HG03469 (cell line): Measurements from ENCODE around the gene HSPA9.
A peak's percentile ranks its signal among the peaks of the same experiment; 100 is the strongest.

Experiments
- ATAC-seq: cut with Tn5 transposase; IDR thresholded peaks from one replicate; pipeline ENCODE4 v1.9.1; 2021; ENCODE audit warnings: mild to moderate bottlenecking, moderate library complexity, moderate number of reproducible peaks; ENCODE audit not compliant: unreplicated experiment

Gene HSPA9

GRCh38 chr5:138564242-138564641 is 11.0 kb downstream of the HSPA9 start:
- ATAC-seq = no peak

GRCh38 chr5:138563340-138564118 is 11.7 kb downstream of the HSPA9 start:
- ATAC-seq = no peak

GRCh38 chr5:138560971-138561370 is 14.2 kb downstream of the HSPA9 start:
- no peak for ATAC-seq

GRCh38 chr5:138559937-138560336 is 15.3 kb downstream of the HSPA9 start:
- no peak for ATAC-seq

GRCh38 chr5:138557677-138558076 is 17.5 kb downstream of the HSPA9 start:
- no peak for ATAC-seq

GRCh38 chr5:138554143-138554542 is 21.1 kb downstream of the HSPA9 start:
- ATAC-seq = no peak

- no peak for ATAC-seq
Measured at GRCh38 chr5:138553437-138554095, 21.6 kb downstream of the HSPA9 start.

GRCh38 chr5:138552657-138553056 is 22.5 kb downstream of the HSPA9 start:
- no peak for ATAC-seq

- ATAC-seq = no peak
Measured at GRCh38 chr5:138549414-138549813, 25.8 kb downstream of the HSPA9 start.

- ATAC-seq = no peak
Measured at GRCh38 chr5:138545919-138546562, 29.2 kb downstream of the HSPA9 start.

- no peak for ATAC-seq
Measured at GRCh38 chr5:138544181-138545134, 30.7 kb downstream of the HSPA9 start.

- ATAC-seq = peak; percentile 21
Measured at GRCh38 chr5:138543730-138544104, 31.5 kb downstream of the HSPA9 start.

GRCh38 chr5:138542956-138543729 is 32.1 kb downstream of the HSPA9 start, which contains the start of gene ETF1:
TSS of gene ETF1 (minus strand) at chr5:138543236. CDS start at chr5:138542918, 318 bp downstream.
- peak; percentile 67 for ATAC-seq

- no peak for ATAC-seq
Measured at GRCh38 chr5:138542180-138542955, 32.8 kb downstream of the HSPA9 start.

GRCh38 chr5:138541511-138542179 is 33.6 kb downstream of the HSPA9 start:
- no peak for ATAC-seq

GRCh38 chr5:138539791-138540190 is 35.4 kb downstream of the HSPA9 start:
- ATAC-seq = no peak

GRCh38 chr5:138538943-138539627 is 36.1 kb downstream of the HSPA9 start:
- ATAC-seq = no peak
